Activated CD4-positive, alpha-beta T cell treated with anti-CD3 and anti-CD28 coated beads, Interleukin-2, amount 50 U/mL, for 1 hour (primary cell): ENCODE measurements around the gene OR10AD1.

Experiments
- DNase-seq: peaks from one replicate; pipeline ENCODE4 v3.0.0-alpha.2; 2020

The OR10AD1 gene

DNA sequence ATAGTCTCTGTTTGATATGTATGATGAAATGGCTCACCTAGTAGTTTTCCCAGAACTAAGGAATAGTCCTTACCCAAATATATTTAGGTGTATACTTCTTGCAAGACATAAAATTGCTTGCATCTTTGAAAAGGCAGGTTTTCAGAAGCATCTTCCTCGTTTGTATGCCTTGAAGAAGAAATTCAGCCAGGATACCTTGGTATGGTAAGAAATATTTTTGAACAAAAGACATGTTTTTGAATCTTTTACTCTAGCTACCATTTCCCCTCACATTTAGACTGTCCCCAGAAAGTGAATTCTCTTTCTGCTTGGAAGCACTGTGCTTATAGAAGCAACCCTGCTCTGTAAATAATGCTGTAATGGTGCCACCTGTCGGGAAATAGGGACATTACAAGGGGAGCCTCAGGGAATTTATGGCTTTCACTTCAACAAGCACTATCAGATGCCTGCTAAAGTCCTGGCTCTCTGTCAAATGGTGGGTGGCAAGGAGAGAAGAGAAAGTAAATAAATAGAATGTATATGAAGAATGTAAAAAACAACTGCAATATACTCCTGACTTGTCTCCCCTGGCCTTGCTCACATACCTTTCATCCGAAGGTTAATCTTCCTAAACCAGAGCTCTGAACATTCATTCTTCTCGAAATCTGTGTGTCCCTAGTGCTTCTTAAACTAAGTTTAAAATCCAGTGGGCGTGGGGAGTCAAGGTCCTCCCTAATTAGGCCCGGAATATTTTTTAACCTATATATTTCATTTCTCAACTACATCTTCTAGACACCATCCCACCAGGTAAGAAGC, 13.6 kb downstream of the OR10AD1 start:
- DNase-seq: peak; percentile 68

GRCh38 chr12:48187916-48188695, 15.0 kb downstream of the OR10AD1 start:
- DNase-seq: no peak

DNA sequence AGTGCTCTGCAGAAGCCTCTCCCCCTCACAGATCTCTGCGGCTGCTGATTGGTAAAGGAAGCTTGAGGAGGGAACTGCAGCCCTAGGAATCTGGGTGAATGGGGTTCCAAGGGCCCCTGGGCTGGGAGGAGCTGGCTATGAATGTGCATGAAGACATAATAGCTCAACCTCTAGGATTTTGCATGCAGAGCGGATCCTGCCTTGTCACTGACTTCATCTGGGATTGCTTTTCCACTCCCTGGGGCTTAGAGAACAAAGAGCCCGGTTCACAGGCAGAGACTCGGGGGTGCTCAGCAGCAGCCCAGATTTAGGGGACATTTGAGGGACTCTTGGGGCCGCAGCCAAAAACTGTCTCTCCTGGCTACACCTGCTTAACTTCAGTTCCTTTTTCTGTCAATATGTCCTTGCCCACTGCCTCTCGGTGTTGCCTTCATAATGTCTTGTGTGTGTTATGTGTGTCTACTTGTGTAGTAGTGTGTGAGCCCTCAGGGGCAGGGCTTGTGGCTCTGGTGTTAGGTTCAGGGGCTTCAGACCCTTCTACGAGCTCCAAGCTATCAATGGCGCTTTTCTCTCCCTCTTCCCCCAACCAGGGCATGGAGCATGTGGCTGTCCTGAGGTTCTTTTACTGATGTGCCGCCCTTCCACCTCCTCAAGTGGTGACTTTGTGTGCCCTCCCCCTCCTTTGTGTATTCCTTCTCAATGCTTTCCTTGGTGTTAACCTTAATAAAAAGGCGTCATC, 17.7 kb downstream of the OR10AD1 start:
- no peak for DNase-seq

- DNase-seq: no peak
Observed at GRCh38 chr12:48184549-48184922, 18.6 kb downstream of the OR10AD1 start.

DNA sequence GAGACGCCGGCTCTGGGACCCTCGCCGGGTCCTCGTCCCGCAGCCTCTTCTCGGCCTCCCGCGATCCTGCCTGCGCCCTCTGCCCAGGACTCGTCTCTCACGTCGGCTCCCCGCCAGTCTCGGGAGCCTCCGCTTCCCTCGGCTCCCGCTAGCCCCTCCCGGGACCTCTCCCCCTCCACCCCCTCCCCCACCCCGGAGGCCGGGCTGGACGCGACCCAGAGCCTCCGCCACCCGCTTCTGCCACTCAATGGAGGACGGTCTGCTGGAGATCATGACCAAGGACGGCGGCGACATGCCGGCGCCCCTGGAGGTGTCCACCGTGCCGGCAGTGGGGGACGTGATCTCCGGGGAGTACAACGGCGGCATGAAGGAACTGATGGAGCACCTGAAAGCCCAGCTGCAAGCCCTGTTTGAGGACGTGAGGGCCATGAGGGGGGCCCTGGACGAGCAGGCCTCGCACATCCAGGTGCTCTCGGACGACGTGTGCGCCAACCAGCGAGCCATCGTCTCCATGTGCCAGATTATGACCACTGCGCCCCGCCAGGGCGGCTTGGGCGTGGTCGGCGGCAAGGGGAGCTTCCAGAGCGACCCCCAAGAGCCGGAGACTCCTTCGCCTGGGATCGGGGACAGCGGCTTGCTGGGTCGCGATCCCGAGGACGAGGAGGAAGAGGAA, 19.1 kb downstream of the OR10AD1 start:
- DNase-seq: no peak

GRCh38 chr12:48183091-48183875, 19.8 kb downstream of the OR10AD1 start, which contains the start of gene CCDC184:
Gene CCDC184, plus strand, starts transcription at chr12:48183644. Its CDS starts 479 bp downstream, at chr12:48184123.
- DNase-seq: peak; percentile 62

DNA sequence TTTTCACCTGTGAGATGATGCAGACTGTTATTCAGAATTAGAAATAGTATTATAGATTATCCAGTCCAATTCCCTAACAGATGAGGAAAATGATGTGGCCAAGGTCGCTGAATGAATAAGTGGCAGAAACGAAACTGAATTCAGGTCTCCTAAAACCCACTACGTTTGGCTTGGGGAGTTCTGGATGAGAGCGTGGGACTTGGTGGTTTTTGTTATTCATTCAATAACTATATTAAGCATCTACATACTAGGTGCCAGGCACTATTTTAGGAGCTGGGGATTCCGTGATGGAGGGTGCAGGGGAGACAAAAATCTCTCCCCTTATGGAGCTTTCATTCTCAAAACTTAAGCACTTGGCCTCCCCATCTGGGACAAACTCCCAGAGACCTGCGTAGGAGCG, 20.5 kb downstream of the OR10AD1 start:
- no peak for DNase-seq

GRCh38 chr12:48180857-48181495, 22.1 kb downstream of the OR10AD1 start:
- no peak for DNase-seq

DNA sequence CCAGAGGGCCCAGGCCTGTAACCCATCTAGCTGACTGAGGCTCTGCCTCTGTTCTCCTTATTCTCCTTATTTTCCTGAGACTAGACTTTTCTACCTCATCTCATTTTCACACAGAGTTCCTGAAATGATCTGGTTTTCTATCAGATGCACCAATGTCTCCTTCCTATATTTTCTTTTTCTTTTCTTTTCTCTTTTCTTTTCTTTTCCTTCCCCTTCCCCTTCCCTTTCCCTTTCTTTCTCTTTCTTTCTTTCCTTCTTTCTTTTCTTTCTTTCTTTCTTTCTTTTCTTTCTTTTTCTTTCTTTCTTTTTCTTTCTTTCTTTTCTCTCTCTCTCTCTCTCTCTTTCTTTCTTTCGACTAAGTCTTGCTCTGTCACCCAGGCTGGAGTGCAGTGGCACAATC, 22.7 kb downstream of the OR10AD1 start:
- DNase-seq: no peak

DNA sequence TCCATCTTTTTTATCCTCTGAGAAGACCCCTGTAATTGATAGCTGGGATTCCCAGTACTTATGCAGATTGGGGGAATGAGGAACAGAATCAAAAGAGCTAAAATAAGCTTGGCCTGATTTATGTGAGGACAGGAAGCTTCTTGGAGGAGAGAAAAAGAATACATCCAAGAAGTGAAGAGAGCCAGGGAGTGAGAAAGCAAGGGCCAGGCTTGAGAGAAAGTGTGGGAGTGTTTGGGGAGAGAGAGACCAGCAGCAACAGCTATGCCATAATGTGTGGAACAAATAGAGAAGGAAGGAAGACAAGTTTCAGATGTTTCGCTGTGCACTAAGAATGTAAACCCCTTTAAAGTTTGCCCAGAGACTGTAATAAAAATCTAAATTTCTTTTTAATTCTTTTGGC, 23.6 kb downstream of the OR10AD1 start:
- DNase-seq: no peak

DNA sequence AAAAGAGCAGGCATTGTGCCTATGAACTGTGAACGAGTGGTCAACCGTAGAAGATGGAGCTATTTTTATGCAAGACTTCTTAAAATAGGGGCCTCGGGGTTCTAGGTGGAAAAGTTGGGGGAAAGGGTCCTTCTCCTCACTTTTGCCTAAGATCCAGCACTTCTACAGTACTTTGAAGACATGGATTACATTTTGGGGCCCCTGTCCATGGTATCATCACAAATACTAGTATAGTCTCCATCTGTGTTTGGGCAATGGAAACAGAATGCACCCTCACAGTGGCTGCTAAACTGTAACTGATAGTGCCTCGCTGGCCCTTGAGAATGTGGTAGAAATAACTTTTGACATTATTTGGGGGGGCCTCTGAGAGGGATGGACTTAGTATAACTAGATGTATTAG, 25.1 kb downstream of the OR10AD1 start:
- no peak for DNase-seq

DNA sequence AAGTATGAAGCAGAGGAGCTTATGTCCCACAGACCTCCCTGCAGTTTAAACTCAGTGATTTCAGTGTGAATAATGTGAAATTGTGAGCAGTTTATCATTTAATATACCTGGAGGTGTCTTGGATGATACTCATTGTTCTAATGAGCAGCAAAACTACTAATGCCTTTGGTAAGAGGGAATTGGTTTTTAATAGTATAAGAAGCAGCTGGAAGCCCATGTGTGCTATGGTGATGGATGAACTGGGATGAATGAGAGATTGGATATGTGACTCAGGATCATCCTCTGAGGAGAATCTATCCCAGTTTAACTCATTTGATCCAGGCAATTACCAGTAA, 26.7 kb downstream of the OR10AD1 start:
- DNase-seq: no peak

- DNase-seq: no peak
Observed at GRCh38 chr12:48175613-48176416, 27.3 kb downstream of the OR10AD1 start.

DNA sequence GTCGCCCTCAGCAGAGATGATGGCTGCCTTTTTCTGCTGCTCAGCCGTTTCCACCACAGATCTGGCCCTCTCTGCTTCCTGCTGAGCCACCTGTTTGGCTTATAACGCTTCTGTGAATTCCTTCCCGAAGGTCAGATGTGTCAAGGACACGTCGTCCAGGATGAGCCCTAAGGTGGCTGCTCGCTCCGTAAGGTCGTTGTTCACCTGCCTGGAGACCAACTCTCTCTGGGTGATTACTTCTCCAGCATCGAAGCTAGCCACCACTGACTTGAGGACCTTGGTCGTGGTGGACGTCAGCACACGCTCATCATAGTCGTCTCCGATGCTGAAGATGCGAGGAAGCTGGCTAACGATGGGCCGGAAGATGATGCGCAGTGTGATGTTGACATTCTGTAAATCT, 34.1 kb downstream of the OR10AD1 start:
- DNase-seq: no peak

DNA sequence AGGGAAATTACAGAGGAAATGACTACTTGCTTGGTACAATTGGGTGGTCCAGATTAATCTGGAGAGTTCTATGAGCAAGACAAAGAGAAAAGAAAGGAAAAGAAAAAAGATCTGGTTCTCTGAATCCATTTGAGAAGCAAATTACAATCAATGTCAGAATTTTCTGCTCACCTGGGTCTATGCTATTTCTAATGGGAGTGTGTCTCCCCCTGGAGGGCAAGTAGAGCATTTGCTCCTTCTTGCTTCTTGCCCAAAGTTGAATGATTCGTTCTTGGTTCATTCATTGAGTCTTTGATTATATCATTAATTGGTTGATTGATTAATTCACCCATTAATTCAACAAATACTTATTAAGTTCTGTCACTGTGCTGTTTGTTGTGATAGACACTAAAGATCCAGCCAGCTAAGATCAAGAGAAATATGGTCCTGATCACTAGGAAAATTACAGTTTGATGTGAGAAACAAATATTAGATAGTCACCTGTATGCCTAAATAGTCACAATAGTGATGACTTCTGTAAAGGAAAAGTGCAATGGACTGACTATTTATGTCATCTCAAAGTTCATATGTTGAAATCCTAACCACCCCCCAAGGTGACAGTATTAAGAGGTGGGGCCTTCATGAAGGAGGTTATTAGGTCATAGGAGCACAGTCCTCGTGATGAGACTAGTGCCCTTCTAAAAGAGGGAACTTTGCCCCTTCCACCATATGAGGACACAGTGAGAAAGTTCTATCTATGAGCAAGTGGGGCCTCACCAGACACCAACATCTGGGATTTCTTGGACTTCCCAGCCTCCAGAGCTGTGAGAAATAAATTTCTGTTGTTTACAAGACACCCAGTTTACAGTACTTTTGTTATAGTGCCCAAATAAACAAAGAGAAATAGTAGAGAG, 37.8 kb downstream of the OR10AD1 start:
- peak; percentile 41 for DNase-seq

DNA sequence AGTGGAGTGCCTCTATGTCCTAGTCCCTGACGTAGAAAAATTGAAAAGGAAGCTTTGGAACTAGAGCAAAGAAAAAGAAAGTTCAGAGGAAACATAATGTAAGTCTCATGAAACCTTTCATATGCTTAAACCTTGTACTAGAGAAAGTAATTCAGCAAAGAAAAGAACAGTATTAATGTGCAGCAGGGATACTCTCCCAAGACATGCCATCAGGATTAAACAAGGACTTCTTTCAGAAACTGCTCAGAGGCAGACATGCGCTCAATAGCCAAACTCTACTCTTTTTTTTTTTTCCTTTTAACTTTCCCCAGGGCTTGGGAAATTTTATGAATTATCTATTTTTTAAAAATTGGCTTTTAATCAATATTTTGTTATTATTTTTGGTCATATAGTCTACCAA, 38.6 kb downstream of the OR10AD1 start:
- DNase-seq: no peak

DNA sequence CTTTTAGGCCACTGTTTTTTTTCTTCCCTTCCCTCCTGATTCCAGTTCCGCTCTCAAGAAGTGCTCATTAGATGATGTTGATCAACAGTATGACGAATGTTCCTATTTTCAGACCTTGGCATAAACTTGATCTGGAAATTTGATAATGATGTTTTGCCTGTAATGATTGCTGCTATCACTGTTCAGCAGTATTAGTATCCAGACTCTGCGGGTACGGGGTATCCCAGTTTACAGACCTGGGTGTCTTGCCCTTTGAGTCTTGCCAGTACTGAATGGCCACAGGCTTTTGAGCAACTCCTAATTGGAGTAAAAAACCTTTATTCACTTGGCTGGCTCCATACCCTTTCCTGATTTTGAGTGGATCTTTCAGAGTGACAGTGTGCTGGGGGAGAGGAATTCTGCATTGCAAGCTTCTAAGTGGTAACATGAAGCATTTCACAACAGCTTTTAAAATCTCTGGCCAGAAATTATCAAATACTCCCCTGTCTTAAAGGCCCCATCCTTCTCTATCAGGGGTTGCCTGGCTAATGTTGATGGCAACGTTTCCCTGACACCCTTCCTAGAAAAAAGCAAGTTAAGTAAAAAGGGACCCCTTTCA, 39.8 kb downstream of the OR10AD1 start:
- DNase-seq: no peak

DNA sequence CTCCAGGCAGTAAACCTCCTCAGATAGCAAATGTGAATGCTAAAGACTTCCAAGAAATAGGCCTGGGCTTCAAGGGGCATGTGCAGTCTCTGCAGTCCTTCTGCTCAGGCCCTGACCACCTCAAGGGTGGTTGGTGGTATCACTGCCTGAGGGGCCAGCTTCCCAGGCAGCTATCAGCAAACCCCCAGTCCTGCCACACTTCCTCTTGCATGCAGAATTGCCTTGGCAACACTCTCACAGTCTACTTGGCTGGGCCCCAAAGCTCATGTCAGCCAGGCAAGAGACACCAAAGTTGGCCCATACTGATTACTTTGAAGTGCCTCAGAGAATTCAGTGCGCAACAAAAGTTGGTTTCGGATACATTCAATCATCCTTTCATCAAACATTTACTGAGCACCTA, 42.3 kb downstream of the OR10AD1 start:
- no peak for DNase-seq

GRCh38 chr12:48160046-48160445, 43.0 kb downstream of the OR10AD1 start:
- DNase-seq: no peak
